MM.1S (cell line): ENCODE data around the gene YWHAH.
"Not testable (repeated sequence)": the region's sequence is repeated elsewhere in the genome, so short reads cannot be mapped to it uniquely, and the experiment has no call there.

Experiments used
- DNase-seq: peaks from one replicate; pipeline ENCODE4 v3.0.0-alpha.2; 2015
- H2AFZ ChIP-seq: fragments of 300-600 bp; sonication (generic); 2 replicates; pipeline ENCODE4 v1.6.0; 2016; ENCODE audit warnings: antibody characterized with exemption, low read length
- H3F3A ChIP-seq: fragments of 300-600 bp; sonication (generic); 2 replicates; pipeline ENCODE4 v1.6.1; 2016; ENCODE audit warnings: mild to moderate bottlenecking, antibody characterized with exemption, low read length, moderate library complexity, mixed read lengths; ENCODE audit not compliant: insufficient read depth
- H3K27ac ChIP-seq: fragments of 300-600 bp; sonication (generic); 2 replicates; pipeline ENCODE4 v1.5.1; 2016; ENCODE audit warnings: mild to moderate bottlenecking, low read length
- H3K27me3 ChIP-seq: fragments of 300-600 bp; sonication (generic); replicated peaks from 2 replicates; pipeline ENCODE4 v1.6.0; 2016; ENCODE audit warnings: low read length; ENCODE audit not compliant: insufficient read depth
- H3K36me3 ChIP-seq: fragments of 300-600 bp; sonication (generic); replicated peaks from 2 replicates; pipeline ENCODE4 v1.6.1; 2016; ENCODE audit warnings: mild to moderate bottlenecking, low read length, mixed read lengths; ENCODE audit not compliant: insufficient read depth
- H3K4me1 ChIP-seq: fragments of 300-600 bp; sonication (generic); 2 replicates; pipeline ENCODE4 v1.6.1; 2016; ENCODE audit warnings: low read length, mixed read lengths
- H3K4me2 ChIP-seq: fragments of 300-600 bp; sonication (generic); 2 replicates; pipeline ENCODE4 v1.6.0; 2016; ENCODE audit warnings: low read depth, low read length
- H3K4me3 ChIP-seq: fragments of 300-600 bp; sonication (generic); 2 replicates; pipeline ENCODE4 v1.5.1; 2016; ENCODE audit warnings: low read length, mixed read lengths
- H3K79me2 ChIP-seq: fragments of 300-600 bp; sonication (generic); 2 replicates; pipeline ENCODE4 v1.6.1; 2016; ENCODE audit warnings: mixed run types, low read length, mixed read lengths
- H3K9ac ChIP-seq: fragments of 300-600 bp; sonication (generic); 2 replicates; pipeline ENCODE4 v1.6.1; 2016; ENCODE audit warnings: low read length, mixed read lengths
- H3K9me2 ChIP-seq: fragments of 300-600 bp; sonication (generic); replicated peaks from 2 replicates; pipeline ENCODE4 v1.6.1; 2016; ENCODE audit warnings: mild to moderate bottlenecking, low read length, mixed read lengths; ENCODE audit not compliant: insufficient read depth
- H3K9me3 ChIP-seq: fragments of 300-600 bp; sonication (generic); replicated peaks from 2 replicates; pipeline ENCODE4 v1.6.1; 2016; ENCODE audit warnings: mild to moderate bottlenecking, low read length, mixed read lengths; ENCODE audit not compliant: insufficient read depth
- H4K20me1 ChIP-seq: fragments of 300-600 bp; sonication (generic); 2 replicates; pipeline ENCODE4 v1.6.1; 2016; ENCODE audit warnings: mild to moderate bottlenecking, low read length, moderate library complexity, mixed read lengths; ENCODE audit not compliant: insufficient read depth
- CTCF ChIP-seq: fragments of 300-600 bp; sonication (generic); IDR thresholded peaks from 2 replicates; pipeline ENCODE4 v1.5.1; 2016; ENCODE audit warnings: antibody characterized with exemption, low read length, mixed read lengths
- EZH2 ChIP-seq: fragments of 300-600 bp; sonication (generic); optimal IDR thresholded peaks from 2 replicates; pipeline ENCODE3; 2017; ENCODE audit warnings: low read depth, mild to moderate bottlenecking, antibody characterized with exemption, low read length, mixed read lengths
- EZH2phosphoT487 ChIP-seq: fragments of 300-600 bp; sonication (generic); IDR thresholded peaks from 2 replicates; pipeline ENCODE4 v1.6.1; 2018; ENCODE audit warnings: antibody characterized with exemption, low read length

Gene YWHAH

GRCh38 chr22:31980628-31981027 is 36.3 kb downstream of the YWHAH start:
- Histone ChIP-seq H3K79me2 (no peaks in the 10 kb centered on the region), H3K9me2 (no peaks in the 10 kb centered on the region), H3K9ac (no peak overlapping the region), H3K4me3 (no peak overlapping the region), H3K27ac (no peak overlapping the region), H3K27me3 (no peaks in the 10 kb centered on the region), H4K20me1 (no peaks in the 10 kb centered on the region), H3K4me2 (no peak overlapping the region), H3K9me3 (no peaks in the 10 kb centered on the region), H3F3A (no peaks in the 10 kb centered on the region), H2AFZ (no peak overlapping the region), H3K36me3 (no peaks in the 10 kb centered on the region), H3K4me1 (no peaks in the 10 kb centered on the region)
- no peak for DNase-seq
- no peak for TF ChIP-seq EZH2
- TF ChIP-seq EZH2phosphoT487 = no peak
- TF ChIP-seq CTCF = no peak

DNA sequence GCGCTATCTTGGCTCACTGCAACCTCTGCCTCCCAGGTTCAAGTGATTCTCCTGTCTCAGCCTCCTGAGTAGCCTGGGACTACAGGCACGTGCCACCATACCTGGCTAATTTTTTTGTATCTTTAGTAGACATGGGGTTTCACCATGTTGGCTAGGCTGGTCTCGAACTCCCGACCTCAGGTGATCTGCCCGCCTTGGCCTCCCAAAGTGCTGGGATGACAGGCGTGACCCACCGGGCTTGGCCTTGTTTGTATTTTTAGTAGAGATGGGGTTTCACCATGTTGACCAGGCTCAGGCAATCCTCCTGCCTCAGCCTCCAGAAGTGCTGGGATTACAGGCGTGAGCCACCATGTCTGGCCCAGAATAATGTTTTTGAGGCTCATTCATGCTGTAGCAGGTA is 37.6 kb downstream of the YWHAH start:
- not testable (repeated sequence) for H3K9me2 ChIP-seq, H3K79me2 ChIP-seq, H2AFZ ChIP-seq, H3K9ac ChIP-seq, H3F3A ChIP-seq, H3K27me3 ChIP-seq, H3K4me2 ChIP-seq, H3K36me3 ChIP-seq, H3K9me3 ChIP-seq, H3K4me3 ChIP-seq, H4K20me1 ChIP-seq, H3K4me1 ChIP-seq, H3K27ac ChIP-seq, DNase-seq

- DNase-seq = no peak
- no peaks in the 10 kb centered on the region for H3K9me2 ChIP-seq
- no peak overlapping the region for H3K9ac ChIP-seq
- no peaks in the 10 kb centered on the region for H3K4me1 ChIP-seq
- TF ChIP-seq EZH2phosphoT487 = no peak
- TF ChIP-seq CTCF = no peak
- no peak for TF ChIP-seq EZH2
- H3K27ac ChIP-seq = no peak overlapping the region
- H3K79me2 ChIP-seq = no peaks in the 10 kb centered on the region
- H3K36me3 ChIP-seq = no peaks in the 10 kb centered on the region
- H3F3A ChIP-seq = no peaks in the 10 kb centered on the region
- no peaks in the 10 kb centered on the region for H4K20me1 ChIP-seq
- H3K27me3 ChIP-seq = no peaks in the 10 kb centered on the region
- H3K4me3 ChIP-seq = no peak overlapping the region
- H2AFZ ChIP-seq = no peak overlapping the region
- no peaks in the 10 kb centered on the region for H3K9me3 ChIP-seq
- no peak overlapping the region for H3K4me2 ChIP-seq
These were observed 39.7 kb downstream of the YWHAH start for GRCh38 chr22:31983911-31984656.

GRCh38 chr22:31987218-31987617 is 42.9 kb downstream of the YWHAH start:
- no peaks in the 10 kb centered on the region for H3K9me2 ChIP-seq
- H3K9me3 ChIP-seq = no peaks in the 10 kb centered on the region
- H3K4me1 ChIP-seq = no peaks in the 10 kb centered on the region
- no peak overlapping the region for H2AFZ ChIP-seq
- no peak for TF ChIP-seq EZH2phosphoT487
- no peak for TF ChIP-seq EZH2
- no peak overlapping the region for H3K27ac ChIP-seq
- no peak overlapping the region for H3K9ac ChIP-seq
- H3K4me2 ChIP-seq = no peak overlapping the region
- DNase-seq = no peak
- H3K27me3 ChIP-seq = no peaks in the 10 kb centered on the region
- no peaks in the 10 kb centered on the region for H4K20me1 ChIP-seq
- no peaks in the 10 kb centered on the region for H3F3A ChIP-seq
- no peaks in the 10 kb centered on the region for H3K36me3 ChIP-seq
- H3K79me2 ChIP-seq = no peaks in the 10 kb centered on the region
- H3K4me3 ChIP-seq = no peak overlapping the region
